ENCODE data around the gene GALNT1. TPM values are rescaled to one million over a fixed set of nuclear protein-coding genes. Genes with fewer than 3 reads are reported as not detected.

Gene GALNT1
- total and polyA plus RNA-seq, 9 of the 15 experiments (the other 6 are each of a cell fraction or from before 2014, with no cell fraction given), result 14.4 to 54.1 (median 36.6) TPM

DNA sequence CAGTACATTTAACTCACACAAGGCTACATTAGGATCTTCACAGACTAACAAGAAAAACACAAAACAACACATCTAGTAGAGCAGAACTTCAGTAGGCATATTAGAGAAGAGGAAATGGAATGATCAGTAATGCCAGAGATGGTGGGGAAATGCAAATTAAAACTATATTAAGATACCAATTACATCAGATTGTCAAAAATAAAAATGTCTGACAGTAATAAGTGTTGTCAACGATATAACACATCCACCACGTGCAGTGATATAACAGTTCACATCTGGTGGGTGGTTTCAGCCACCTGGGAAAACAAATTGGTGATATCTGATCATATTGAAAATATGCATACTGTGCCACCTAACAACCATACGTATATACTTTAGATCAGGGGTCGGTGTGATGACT is 59.9 kb downstream of the GALNT1 start:
- intact Hi-C loops (cut with micrococcal nuclease), result no loop called here
- no TSS peak for BruUV-seq (replicated peaks)
- POLR2A ChIA-PET, result no interaction called here
- TF ChIP-seq, protein P1, sequence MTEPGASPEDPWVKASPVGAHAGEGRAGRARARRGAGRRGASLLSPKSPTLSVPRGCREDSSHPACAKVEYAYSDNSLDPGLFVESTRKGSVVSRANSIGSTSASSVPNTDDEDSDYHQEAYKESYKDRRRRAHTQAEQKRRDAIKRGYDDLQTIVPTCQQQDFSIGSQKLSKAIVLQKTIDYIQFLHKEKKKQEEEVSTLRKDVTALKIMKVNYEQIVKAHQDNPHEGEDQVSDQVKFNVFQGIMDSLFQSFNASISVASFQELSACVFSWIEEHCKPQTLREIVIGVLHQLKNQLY (CRISPR knock-in tag; conservative IDR thresholded peaks at IDR 0.05), result no peak
- TF ChIP-seq, protein P2, sequence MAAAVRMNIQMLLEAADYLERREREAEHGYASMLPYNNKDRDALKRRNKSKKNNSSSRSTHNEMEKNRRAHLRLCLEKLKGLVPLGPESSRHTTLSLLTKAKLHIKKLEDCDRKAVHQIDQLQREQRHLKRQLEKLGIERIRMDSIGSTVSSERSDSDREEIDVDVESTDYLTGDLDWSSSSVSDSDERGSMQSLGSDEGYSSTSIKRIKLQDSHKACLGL (CRISPR knock-in tag; IDR thresholded peaks at IDR 0.05; ENCODE audit: borderline replicate concordance, poor library complexity, severe bottlenecking), result no peak
- TF ChIP-seq CC2D1A (IDR thresholded peaks at IDR 0.05) (no peak), NCOR1 (IDR thresholded peaks at IDR 0.05) (no peak), COPS2 (conservative IDR thresholded peaks at IDR 0.05) (no peak), TEAD1 (CRISPR knock-in tag; IDR thresholded peaks at IDR 0.05) (no peak), ZNF184 (CRISPR knock-in tag; IDR thresholded peaks at IDR 0.05) (no peak), L3MBTL2 (IDR thresholded peaks at IDR 0.05) (no peak)
- TF ChIP-seq, protein P3, sequence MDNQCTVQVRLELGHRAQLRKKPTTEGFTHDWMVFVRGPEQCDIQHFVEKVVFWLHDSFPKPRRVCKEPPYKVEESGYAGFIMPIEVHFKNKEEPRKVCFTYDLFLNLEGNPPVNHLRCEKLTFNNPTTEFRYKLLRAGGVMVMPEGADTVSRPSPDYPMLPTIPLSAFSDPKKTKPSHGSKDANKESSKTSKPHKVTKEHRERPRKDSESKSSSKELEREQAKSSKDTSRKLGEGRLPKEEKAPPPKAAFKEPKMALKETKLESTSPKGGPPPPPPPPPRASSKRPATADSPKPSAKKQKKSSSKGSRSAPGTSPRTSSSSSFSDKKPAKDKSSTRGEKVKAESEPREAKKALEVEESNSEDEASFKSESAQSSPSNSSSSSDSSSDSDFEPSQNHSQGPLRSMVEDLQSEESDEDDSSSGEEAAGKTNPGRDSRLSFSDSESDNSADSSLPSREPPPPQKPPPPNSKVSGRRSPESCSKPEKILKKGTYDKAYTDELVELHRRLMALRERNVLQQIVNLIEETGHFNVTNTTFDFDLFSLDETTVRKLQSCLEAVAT (IDR thresholded peaks at IDR 0.05), result no peak
- TF ChIP-seq, protein P4, sequence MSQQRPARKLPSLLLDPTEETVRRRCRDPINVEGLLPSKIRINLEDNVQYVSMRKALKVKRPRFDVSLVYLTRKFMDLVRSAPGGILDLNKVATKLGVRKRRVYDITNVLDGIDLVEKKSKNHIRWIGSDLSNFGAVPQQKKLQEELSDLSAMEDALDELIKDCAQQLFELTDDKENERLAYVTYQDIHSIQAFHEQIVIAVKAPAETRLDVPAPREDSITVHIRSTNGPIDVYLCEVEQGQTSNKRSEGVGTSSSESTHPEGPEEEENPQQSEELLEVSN (IDR thresholded peaks at IDR 0.05; ENCODE audit: borderline replicate concordance in 1 of 2, extremely low read depth in 1 of 2, insufficient read depth in 1 of 2, insufficient read length in 1 of 2, low read depth in 1 of 2, low read length in 1 of 2, poor library complexity in 1 of 2, severe bottlenecking in 1 of 2), result no peak
- TF ChIP-seq, protein P5, sequence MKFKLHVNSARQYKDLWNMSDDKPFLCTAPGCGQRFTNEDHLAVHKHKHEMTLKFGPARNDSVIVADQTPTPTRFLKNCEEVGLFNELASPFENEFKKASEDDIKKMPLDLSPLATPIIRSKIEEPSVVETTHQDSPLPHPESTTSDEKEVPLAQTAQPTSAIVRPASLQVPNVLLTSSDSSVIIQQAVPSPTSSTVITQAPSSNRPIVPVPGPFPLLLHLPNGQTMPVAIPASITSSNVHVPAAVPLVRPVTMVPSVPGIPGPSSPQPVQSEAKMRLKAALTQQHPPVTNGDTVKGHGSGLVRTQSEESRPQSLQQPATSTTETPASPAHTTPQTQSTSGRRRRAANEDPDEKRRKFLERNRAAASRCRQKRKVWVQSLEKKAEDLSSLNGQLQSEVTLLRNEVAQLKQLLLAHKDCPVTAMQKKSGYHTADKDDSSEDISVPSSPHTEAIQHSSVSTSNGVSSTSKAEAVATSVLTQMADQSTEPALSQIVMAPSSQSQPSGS (CRISPR knock-in tag; IDR thresholded peaks at IDR 0.05), result no peak
- TF ChIP-seq, protein P6, sequence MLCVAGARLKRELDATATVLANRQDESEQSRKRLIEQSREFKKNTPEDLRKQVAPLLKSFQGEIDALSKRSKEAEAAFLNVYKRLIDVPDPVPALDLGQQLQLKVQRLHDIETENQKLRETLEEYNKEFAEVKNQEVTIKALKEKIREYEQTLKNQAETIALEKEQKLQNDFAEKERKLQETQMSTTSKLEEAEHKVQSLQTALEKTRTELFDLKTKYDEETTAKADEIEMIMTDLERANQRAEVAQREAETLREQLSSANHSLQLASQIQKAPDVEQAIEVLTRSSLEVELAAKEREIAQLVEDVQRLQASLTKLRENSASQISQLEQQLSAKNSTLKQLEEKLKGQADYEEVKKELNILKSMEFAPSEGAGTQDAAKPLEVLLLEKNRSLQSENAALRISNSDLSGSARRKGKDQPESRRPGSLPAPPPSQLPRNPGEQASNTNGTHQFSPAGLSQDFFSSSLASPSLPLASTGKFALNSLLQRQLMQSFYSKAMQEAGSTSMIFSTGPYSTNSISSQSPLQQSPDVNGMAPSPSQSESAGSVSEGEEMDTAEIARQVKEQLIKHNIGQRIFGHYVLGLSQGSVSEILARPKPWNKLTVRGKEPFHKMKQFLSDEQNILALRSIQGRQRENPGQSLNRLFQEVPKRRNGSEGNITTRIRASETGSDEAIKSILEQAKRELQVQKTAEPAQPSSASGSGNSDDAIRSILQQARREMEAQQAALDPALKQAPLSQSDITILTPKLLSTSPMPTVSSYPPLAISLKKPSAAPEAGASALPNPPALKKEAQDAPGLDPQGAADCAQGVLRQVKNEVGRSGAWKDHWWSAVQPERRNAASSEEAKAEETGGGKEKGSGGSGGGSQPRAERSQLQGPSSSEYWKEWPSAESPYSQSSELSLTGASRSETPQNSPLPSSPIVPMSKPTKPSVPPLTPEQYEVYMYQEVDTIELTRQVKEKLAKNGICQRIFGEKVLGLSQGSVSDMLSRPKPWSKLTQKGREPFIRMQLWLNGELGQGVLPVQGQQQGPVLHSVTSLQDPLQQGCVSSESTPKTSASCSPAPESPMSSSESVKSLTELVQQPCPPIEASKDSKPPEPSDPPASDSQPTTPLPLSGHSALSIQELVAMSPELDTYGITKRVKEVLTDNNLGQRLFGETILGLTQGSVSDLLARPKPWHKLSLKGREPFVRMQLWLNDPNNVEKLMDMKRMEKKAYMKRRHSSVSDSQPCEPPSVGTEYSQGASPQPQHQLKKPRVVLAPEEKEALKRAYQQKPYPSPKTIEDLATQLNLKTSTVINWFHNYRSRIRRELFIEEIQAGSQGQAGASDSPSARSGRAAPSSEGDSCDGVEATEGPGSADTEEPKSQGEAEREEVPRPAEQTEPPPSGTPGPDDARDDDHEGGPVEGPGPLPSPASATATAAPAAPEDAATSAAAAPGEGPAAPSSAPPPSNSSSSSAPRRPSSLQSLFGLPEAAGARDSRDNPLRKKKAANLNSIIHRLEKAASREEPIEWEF (CRISPR knock-in tag; IDR thresholded peaks at IDR 0.05), result no peak

More for the DNA sequence above, 59.9 kb downstream of the GALNT1 start:
- CTCF ChIA-PET (ENCODE audit: low intra/inter-chr PET ratio), result no interaction called here
- Histone ChIP-seq H3K9me1 (ENCODE audit: control insufficient read depth, insufficient read depth, low read length) (no peaks in the 10 kb centered on the region), H3K79me2 (ENCODE audit: control insufficient read depth, insufficient read depth, low read length) (no peaks in the 10 kb centered on the region), H3K4me2 (ENCODE audit: insufficient read depth, low read length) (no peak overlapping the region), H3K9ac (ENCODE audit: insufficient read depth in 1 of 2, low read depth in 2 of 2, low read length in 2 of 2) (no peak overlapping the region), H3K27me3 (ENCODE audit: control insufficient read depth in 2 of 2, insufficient read depth in 2 of 2, low read length in 2 of 2) (no peaks in the 10 kb centered on the region), H3K9me3 (replicated peaks; ENCODE audit: control insufficient read depth, insufficient read depth, low read depth, low read length) (no peaks in the 10 kb centered on the region), H3K4me1 (replicated peaks in 1 of 2; ENCODE audit: control insufficient read depth in 2 of 2, insufficient read depth in 2 of 2, low read length in 2 of 2) (no peaks in the 10 kb centered on the region), H3K36me3 (ENCODE audit: control insufficient read depth, insufficient read depth, low read length) (no peaks in the 10 kb centered on the region), H3K27ac (ENCODE audit: extremely low read depth, low read depth, low read length) (no peak overlapping the region), H3K4me3 (no peak overlapping the region), H2AFZ (ENCODE audit: low read depth, low read length) (no peak overlapping the region), H4K20me1 (replicated peaks; ENCODE audit: control insufficient read depth, insufficient read depth, low read length) (no peaks in the 10 kb centered on the region)
- DNase-seq (ENCODE audit: extremely low read depth in 1 of 4, low spot score in 3 of 4), result no peak
- WGBS (ENCODE audit: insufficient coverage, low coverage, missing lambda C conversion rate), result 49% methylated on average over 4 of the region's 4 CpGs
- no peak for ATAC-seq
- in situ Hi-C loops (cut with MboI), result no loop called here
- no peak for FAIRE-seq

Measured in K562 (cell line).